DOHH2 (cell line): ENCODE data around the gene TSPAN8.

Experiments used
- H3F3A ChIP-seq: fragments of 200-600 bp; sonication (generic), shearing (Covaris generic); 2 replicates; pipeline ENCODE4 v1.6.0; 2016; ENCODE audit warnings: antibody characterized with exemption, mild to moderate bottlenecking; ENCODE audit not compliant: control insufficient read depth, insufficient read depth
- H3K27ac ChIP-seq: fragments of 200-600 bp; sonication (generic); 2 replicates; pipeline ENCODE4 v1.5.1; 2014; ENCODE audit warnings: low read depth, mild to moderate bottlenecking, low read length, moderate library complexity
- H3K27me3 ChIP-seq: fragments of 200-600 bp; sonication (generic); 2 replicates; pipeline ENCODE4 v1.6.1; 2014; ENCODE audit warnings: mild to moderate bottlenecking, low read length, mixed read lengths; ENCODE audit not compliant: control insufficient read depth
- H3K36me3 ChIP-seq: fragments of 200-600 bp; sonication (generic); 2 replicates; pipeline ENCODE4 v1.6.1; 2014; ENCODE audit warnings: mild to moderate bottlenecking, low read length, moderate library complexity, mixed read lengths; ENCODE audit not compliant: control insufficient read depth
- H3K4me1 ChIP-seq: fragments of 200-600 bp; sonication (generic); 2 replicates; pipeline ENCODE4 v1.6.1; 2014; ENCODE audit warnings: mild to moderate bottlenecking, low read length, mixed read lengths; ENCODE audit not compliant: control insufficient read depth
- H3K4me2 ChIP-seq: fragments of 200-600 bp; sonication (generic); 2 replicates; pipeline ENCODE4 v1.6.0; 2014; ENCODE audit warnings: mild to moderate bottlenecking, low read length, moderate library complexity
- H3K4me3 ChIP-seq: fragments of 200-600 bp; sonication (generic); 2 replicates; pipeline ENCODE4 v1.5.1; 2014; ENCODE audit warnings: mild to moderate bottlenecking, low read length, mixed read lengths
- H3K79me2 ChIP-seq: fragments of 200-600 bp; sonication (generic); 2 replicates; pipeline ENCODE4 v1.6.1; 2014; ENCODE audit warnings: mild to moderate bottlenecking, low read length, mixed read lengths; ENCODE audit not compliant: control insufficient read depth
- H3K9me2 ChIP-seq: fragments of 200-600 bp; sonication (generic); replicated peaks from 2 replicates; pipeline ENCODE4 v1.6.1; 2014; ENCODE audit warnings: mild to moderate bottlenecking, low read length, mixed read lengths; ENCODE audit not compliant: control insufficient read depth
- H3K9me3 ChIP-seq: fragments of 200-600 bp; sonication (generic); 2 replicates; pipeline ENCODE4 v1.6.1; 2014; ENCODE audit warnings: antibody characterized with exemption, low read length, mixed read lengths; ENCODE audit not compliant: control insufficient read depth, insufficient read depth
- H4K20me1 ChIP-seq: fragments of 200-600 bp; sonication (generic); 2 replicates; pipeline ENCODE4 v1.6.0; 2014; ENCODE audit warnings: low read depth, mild to moderate bottlenecking, antibody characterized with exemption, low read length, moderate library complexity; ENCODE audit not compliant: control insufficient read depth, insufficient read depth
- CTCF ChIP-seq: fragments of 200-600 bp; sonication (generic); IDR thresholded peaks from one replicate; pipeline ENCODE4 v1.5.1; 2014; ENCODE audit warnings: antibody characterized with exemption, mild to moderate bottlenecking, low read depth, low read length; ENCODE audit not compliant: poor library complexity, severe bottlenecking
- EZH2phosphoT487 ChIP-seq: fragments of 200-600 bp; sonication (generic); IDR thresholded peaks from 2 replicates; pipeline ENCODE4 v1.6.1; 2017; ENCODE audit warnings: borderline replicate concordance, mild to moderate bottlenecking, antibody characterized with exemption, low read length, moderate library complexity, mixed read lengths

TSPAN8 gene

GRCh38 chr12:71157601-71158233 is at the start of gene TSPAN8:
Gene TSPAN8, minus strand, starts transcription at chr12:71157999. Its CDS starts 321 bp downstream, at chr12:71157678.
- H3F3A ChIP-seq: no peaks in the 10 kb centered on the region
- 0 out of 2 replicates have a peak, but pooled peaks cover 4% of the 10 kb centered on the region for H3K27me3 ChIP-seq
- no peaks in the 10 kb centered on the region for H3K79me2 ChIP-seq
- no peaks in the 10 kb centered on the region for H3K4me1 ChIP-seq
- H3K4me2 ChIP-seq: no peak within 1 kb of the TSS
- no peaks in the 10 kb centered on the region for H3K9me2 ChIP-seq
- no peak for TF ChIP-seq CTCF
- TF ChIP-seq EZH2phosphoT487: no peak
- no peaks in the 10 kb centered on the region for H3K9me3 ChIP-seq
- no peak within 1 kb of the TSS for H3K4me3 ChIP-seq
- no peaks in the 10 kb centered on the region for H4K20me1 ChIP-seq
- no peaks in the 10 kb centered on the region for H3K36me3 ChIP-seq
- no peak within 1 kb of the TSS for H3K27ac ChIP-seq

GRCh38 chr12:71201136-71201679 is 43.4 kb upstream of the TSPAN8 start:
- Histone ChIP-seq H3K27ac (no peak overlapping the region), H3K4me3 (no peak overlapping the region), H3K79me2 (no peaks in the 10 kb centered on the region), H4K20me1 (no peaks in the 10 kb centered on the region), H3F3A (no peaks in the 10 kb centered on the region), H3K9me3 (no peaks in the 10 kb centered on the region), H3K4me2 (no peak overlapping the region), H3K4me1 (no peaks in the 10 kb centered on the region), H3K9me2 (no peaks in the 10 kb centered on the region), H3K27me3 (no peaks in the 10 kb centered on the region), H3K36me3 (no peaks in the 10 kb centered on the region)
- TF ChIP-seq EZH2phosphoT487 (no peak), CTCF (no peak)

GRCh38 chr12:71200706-71201105 is 42.9 kb upstream of the TSPAN8 start:
- Histone ChIP-seq H3K4me3 (no peak overlapping the region), H3K36me3 (no peaks in the 10 kb centered on the region), H3K9me3 (no peaks in the 10 kb centered on the region), H3F3A (no peaks in the 10 kb centered on the region), H3K79me2 (no peaks in the 10 kb centered on the region), H3K4me1 (no peaks in the 10 kb centered on the region), H3K4me2 (no peak overlapping the region), H3K27me3 (no peaks in the 10 kb centered on the region), H3K27ac (no peak overlapping the region), H3K9me2 (no peaks in the 10 kb centered on the region), H4K20me1 (no peaks in the 10 kb centered on the region)
- no peak for TF ChIP-seq CTCF
- TF ChIP-seq EZH2phosphoT487: no peak
